BJ (cell line): ENCODE data around the gene MAP2K5. TPM values are rescaled to one million over a fixed set of nuclear protein-coding genes. Genes with fewer than 3 reads are reported as not detected.

Experiments used
- CTCF ChIA-PET: fragments of 350-600 bp; formaldehyde crosslinking; extraction: SDS; loops from one replicate; lab custom pipeline; 2021; ENCODE audit warnings: antibody characterized with exemption, inconsistent platforms; lab: Yijun Ruan, JAX
- POLR2A ChIA-PET: fragments of 300-600 bp; sonication (Branson Sonifier 250); formaldehyde crosslinking; extraction: SDS; loops from one replicate; lab custom pipeline; 2021; ENCODE audit warnings: antibody characterized with exemption; lab: Charles Lee
- DNase-seq: peaks from one replicate; pipeline ENCODE4 v3.0.0-alpha.2; 2011; ENCODE audit warnings: low read depth
- H3K27me3 ChIP-seq: 2 replicates; pipeline ENCODE4 v1.6.0; 2011; ENCODE audit warnings: low read length; ENCODE audit not compliant: control insufficient read depth, insufficient read depth
- H3K36me3 ChIP-seq: 2 replicates; pipeline ENCODE4 v1.5.1; 2011; ENCODE audit warnings: low read length; ENCODE audit not compliant: control insufficient read depth, insufficient read depth
- H3K4me3 ChIP-seq: 2 replicates; pipeline ENCODE4 v1.5.1; 2011; ENCODE audit warnings: low read depth, mild to moderate bottlenecking, control low read depth, low read length
- polyA plus RNA-seq: library from polyadenylated mRNA; depleted of rRNA; stranded (reverse); fragments of >200 nt; gene quantifications from 2 replicates; pipeline ENCODE4 v1.2.3, GENCODE V29; 2011
- TF ChIP-seq, protein P1 (sequence below): IDR thresholded peaks from 2 replicates; pipeline ENCODE4 v1.5.1; 2011; ENCODE audit warnings: low read depth, mild to moderate bottlenecking, control low read depth, inconsistent platforms, low read length, moderate library complexity; ENCODE audit not compliant: insufficient read depth

The MAP2K5 gene
- polyA plus RNA-seq, 1 experiment: 5.6 TPM

DNA sequence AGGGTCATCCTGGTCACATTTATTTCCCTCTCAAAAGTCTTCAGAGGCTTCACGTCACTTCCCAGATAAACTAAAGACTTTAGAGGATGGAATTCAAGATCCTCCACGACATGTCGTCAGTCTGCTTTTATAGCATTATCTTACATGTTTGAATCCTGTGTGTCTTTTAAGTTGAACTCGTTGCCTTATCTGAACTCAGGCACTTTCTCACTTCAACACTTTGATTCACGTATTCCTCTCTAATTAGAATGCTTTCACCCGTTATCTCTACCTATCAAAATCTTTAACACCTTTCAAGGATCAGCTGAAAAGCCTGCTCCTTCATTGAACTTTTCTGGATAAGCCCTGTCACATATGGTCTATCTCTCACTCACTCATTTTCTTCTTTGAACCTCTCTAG is 97.1 kb downstream of the MAP2K5 start:
- no peak for DNase-seq
- ChIA-PET POLR2A (no interaction called here), CTCF (interaction anchor here (0.6 kb wide), 1 partner anchor 44 kb away, joined by 3 read pairs; no protein-coding TSS in a partner anchor)
- Histone ChIP-seq H3K36me3 (no peaks in the 10 kb centered on the region), H3K4me3 (no peak overlapping the region), H3K27me3 (no peaks in the 10 kb centered on the region)
- TF ChIP-seq, protein P1, sequence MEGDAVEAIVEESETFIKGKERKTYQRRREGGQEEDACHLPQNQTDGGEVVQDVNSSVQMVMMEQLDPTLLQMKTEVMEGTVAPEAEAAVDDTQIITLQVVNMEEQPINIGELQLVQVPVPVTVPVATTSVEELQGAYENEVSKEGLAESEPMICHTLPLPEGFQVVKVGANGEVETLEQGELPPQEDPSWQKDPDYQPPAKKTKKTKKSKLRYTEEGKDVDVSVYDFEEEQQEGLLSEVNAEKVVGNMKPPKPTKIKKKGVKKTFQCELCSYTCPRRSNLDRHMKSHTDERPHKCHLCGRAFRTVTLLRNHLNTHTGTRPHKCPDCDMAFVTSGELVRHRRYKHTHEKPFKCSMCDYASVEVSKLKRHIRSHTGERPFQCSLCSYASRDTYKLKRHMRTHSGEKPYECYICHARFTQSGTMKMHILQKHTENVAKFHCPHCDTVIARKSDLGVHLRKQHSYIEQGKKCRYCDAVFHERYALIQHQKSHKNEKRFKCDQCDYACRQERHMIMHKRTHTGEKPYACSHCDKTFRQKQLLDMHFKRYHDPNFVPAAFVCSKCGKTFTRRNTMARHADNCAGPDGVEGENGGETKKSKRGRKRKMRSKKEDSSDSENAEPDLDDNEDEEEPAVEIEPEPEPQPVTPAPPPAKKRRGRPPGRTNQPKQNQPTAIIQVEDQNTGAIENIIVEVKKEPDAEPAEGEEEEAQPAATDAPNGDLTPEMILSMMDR: no peak

DNA sequence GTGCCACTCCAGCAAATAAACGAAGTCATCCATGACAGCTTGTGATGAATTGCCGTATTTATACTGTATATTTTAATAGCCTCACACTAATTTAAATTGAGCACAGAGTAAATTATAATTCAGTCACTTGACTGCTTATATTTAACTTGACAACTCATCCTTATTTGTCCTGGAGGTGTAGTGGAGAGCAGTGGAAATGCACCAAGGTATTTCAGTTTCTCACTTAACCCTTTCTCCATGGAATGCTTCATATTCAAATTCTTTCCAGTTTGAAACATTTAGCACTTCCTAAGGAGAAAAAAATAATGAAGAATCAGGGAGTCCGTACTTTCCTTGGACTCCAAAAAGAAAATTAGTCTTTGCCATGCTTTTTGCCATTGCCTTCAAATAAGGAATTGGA is 99.0 kb downstream of the MAP2K5 start:
- no peaks in the 10 kb centered on the region for H3K27me3 ChIP-seq
- ChIA-PET CTCF (no interaction called here), POLR2A (no interaction called here)
- H3K36me3 ChIP-seq: no peaks in the 10 kb centered on the region
- DNase-seq: no peak
- H3K4me3 ChIP-seq: no peak overlapping the region
- TF ChIP-seq, protein P1: no peak

DNA sequence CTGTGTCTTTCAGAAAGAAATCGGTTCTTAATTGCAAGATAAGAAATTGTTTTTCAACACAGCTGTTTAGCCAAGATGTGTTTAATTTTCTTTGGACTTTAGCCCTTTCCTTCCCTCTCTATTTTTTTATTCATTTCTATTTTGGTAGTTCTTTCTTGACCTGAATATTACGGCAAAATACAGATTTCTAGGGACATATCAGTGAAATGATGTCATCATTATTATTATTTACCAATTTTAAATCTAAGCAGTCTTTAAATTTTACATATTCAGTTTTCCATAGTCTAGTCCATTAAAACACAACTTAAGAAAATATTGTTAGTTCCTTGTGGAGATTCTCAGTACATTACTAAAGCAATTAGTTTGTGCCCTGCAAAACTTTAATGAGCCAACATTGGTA is 104.3 kb downstream of the MAP2K5 start:
- H3K27me3 ChIP-seq: no peaks in the 10 kb centered on the region
- CTCF ChIA-PET: no interaction called here
- no peak overlapping the region for H3K4me3 ChIP-seq
- H3K36me3 ChIP-seq: no peaks in the 10 kb centered on the region
- no peak for DNase-seq
- POLR2A ChIA-PET: no interaction called here
- TF ChIP-seq, protein P1: no peak

DNA sequence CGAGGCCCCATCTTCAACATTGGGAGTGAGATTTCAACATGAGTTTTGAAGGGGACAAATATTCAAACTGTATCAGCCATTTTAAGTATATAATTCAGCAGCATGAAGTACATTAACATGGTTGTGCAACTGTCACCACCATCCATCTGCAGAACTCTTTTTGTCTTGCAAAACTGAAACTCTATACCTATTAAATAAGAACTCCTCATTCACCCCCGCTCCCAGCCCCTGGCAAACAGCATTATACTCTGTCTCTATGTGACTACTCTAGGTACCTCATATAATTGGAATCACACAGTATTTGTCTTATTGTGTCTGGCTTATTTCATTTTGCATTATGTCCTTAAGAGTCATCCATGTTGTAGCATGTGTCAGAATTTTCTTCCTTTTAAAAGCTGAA is 110.1 kb downstream of the MAP2K5 start:
- TF ChIP-seq, protein P1: no peak
- CTCF ChIA-PET: no interaction called here
- POLR2A ChIA-PET: no interaction called here
- H3K36me3 ChIP-seq: no peaks in the 10 kb centered on the region
- no peak overlapping the region for H3K4me3 ChIP-seq
- H3K27me3 ChIP-seq: no peaks in the 10 kb centered on the region
- no peak for DNase-seq

DNA sequence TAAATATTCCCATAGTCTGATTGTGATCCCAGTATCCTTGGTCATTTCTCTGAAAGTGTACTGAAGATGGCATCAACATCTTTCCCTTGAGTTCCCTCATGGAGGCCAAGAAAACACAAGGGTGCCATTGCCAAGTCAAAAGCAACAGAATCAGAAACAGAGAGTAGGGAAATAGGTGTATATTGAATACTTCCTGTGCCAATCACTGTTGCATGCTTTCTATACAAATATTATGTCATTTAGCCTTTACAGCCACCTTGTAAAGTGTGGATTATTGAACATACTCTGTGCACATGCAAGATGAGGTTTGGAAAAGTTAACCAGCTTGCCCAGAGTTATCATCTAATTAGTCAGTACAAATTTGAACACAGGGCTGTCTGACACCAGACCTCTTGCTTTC is 117.9 kb downstream of the MAP2K5 start:
- no peaks in the 10 kb centered on the region for H3K27me3 ChIP-seq
- no peak overlapping the region for H3K4me3 ChIP-seq
- ChIA-PET POLR2A (no interaction called here), CTCF (interaction anchor here (0.9 kb wide), 1 partner anchor 30 kb away, joined by 4 read pairs; no protein-coding TSS in a partner anchor)
- TF ChIP-seq, protein P1: no peak
- no peak for DNase-seq
- H3K36me3 ChIP-seq: no peaks in the 10 kb centered on the region
